GM19351 (cell line): ENCODE data around the gene CCNF.
"Not testable (repeated sequence)": the region's sequence is repeated elsewhere in the genome, so short reads cannot be mapped to it uniquely, and the experiment has no call there.

ENCODE experiments used
- ATAC-seq: cut with Tn5 transposase; IDR thresholded peaks from one replicate; pipeline ENCODE4 v1.9.1; 2021; ENCODE audit warnings: mild to moderate bottlenecking, moderate library complexity; ENCODE audit not compliant: unreplicated experiment

CCNF gene

GRCh38 chr16:2427526-2427925, 1.7 kb upstream of the CCNF start:
- no peak for ATAC-seq

- no peak for ATAC-seq
These were observed 1.0 kb upstream of the CCNF start for GRCh38 chr16:2428051-2428783.

GRCh38 chr16:2428784-2429033, 538 bp upstream of the CCNF start:
- no peak for ATAC-seq

GRCh38 chr16:2429771-2430663, 770 bp downstream of the CCNF start:
- ATAC-seq = no peak

- ATAC-seq = no peak
These were observed 3.0 kb downstream of the CCNF start for GRCh38 chr16:2432286-2432685.

- ATAC-seq = no peak
These were observed 3.7 kb downstream of the CCNF start for GRCh38 chr16:2432801-2433505.

GRCh38 chr16:2435236-2435635, 6.0 kb downstream of the CCNF start:
- not testable (repeated sequence) for ATAC-seq

- no peak for ATAC-seq
These were observed 6.9 kb downstream of the CCNF start for GRCh38 chr16:2436110-2436509.

- no peak for ATAC-seq
These were observed 8.0 kb downstream of the CCNF start for GRCh38 chr16:2437032-2437790.

GRCh38 chr16:2438121-2438520, 8.9 kb downstream of the CCNF start:
- ATAC-seq = no peak

GRCh38 chr16:2439598-2439997, 10.4 kb downstream of the CCNF start:
- ATAC-seq = no peak

GRCh38 chr16:2441143-2441804, 12.0 kb downstream of the CCNF start:
- not testable (repeated sequence) for ATAC-seq

- ATAC-seq = no peak
These were observed 14.3 kb downstream of the CCNF start for GRCh38 chr16:2443555-2443954.

- no peak for ATAC-seq
These were observed 18.8 kb downstream of the CCNF start for GRCh38 chr16:2447920-2448583.

GRCh38 chr16:2449118-2449517, 19.9 kb downstream of the CCNF start:
- ATAC-seq = no peak

- no peak for ATAC-seq
These were observed 21.3 kb downstream of the CCNF start for GRCh38 chr16:2450535-2450934.

- no peak for ATAC-seq
These were observed 21.7 kb downstream of the CCNF start for GRCh38 chr16:2450975-2451381.

- no peak for ATAC-seq
These were observed 22.6 kb downstream of the CCNF start for GRCh38 chr16:2451851-2452320.

GRCh38 chr16:2452650-2453049, 23.4 kb downstream of the CCNF start:
- no peak for ATAC-seq
